GM19397 (cell line): ENCODE results near the gene HPD.
"Not testable (repeated sequence)": the region's sequence is repeated elsewhere in the genome, so short reads cannot be mapped to it uniquely, and the experiment has no call there.

Source experiments
- ATAC-seq: cut with Tn5 transposase; IDR thresholded peaks from one replicate; pipeline ENCODE4 v1.9.1; 2021; ENCODE audit warnings: mild to moderate bottlenecking, moderate library complexity; ENCODE audit not compliant: unreplicated experiment

HPD gene

GRCh38 chr12:121858662-121859572, at the start of gene HPD:
Gene HPD (minus strand): TSS chr12:121858859. CDS start chr12:121858823, 36 bp downstream.
- ATAC-seq: no peak

GRCh38 chr12:121905746-121906145, 47.1 kb upstream of the HPD start:
- ATAC-seq: no peak

- ATAC-seq: no peak
Measured at GRCh38 chr12:121903202-121903601, 44.5 kb upstream of the HPD start.

GRCh38 chr12:121899590-121899989, 40.9 kb upstream of the HPD start:
- ATAC-seq: no peak

- no peak for ATAC-seq
Measured at GRCh38 chr12:121898287-121898686, 39.6 kb upstream of the HPD start.

- ATAC-seq: no peak
Measured at GRCh38 chr12:121894633-121895032, 36.0 kb upstream of the HPD start.

GRCh38 chr12:121893961-121894460, 35.4 kb upstream of the HPD start:
- no peak for ATAC-seq

- no peak for ATAC-seq
Measured at GRCh38 chr12:121892673-121893561, 34.3 kb upstream of the HPD start.

- not testable (repeated sequence) for ATAC-seq
Measured at GRCh38 chr12:121889661-121890060, 31.0 kb upstream of the HPD start.

- no peak for ATAC-seq
Measured at GRCh38 chr12:121889274-121889624, 30.6 kb upstream of the HPD start.

- peak; percentile 95 for ATAC-seq
Measured at GRCh38 chr12:121888478-121889273, 30.0 kb upstream of the HPD start, which contains the start of gene PSMD9. Gene PSMD9 (plus strand): TSS chr12:121888790. CDS start chr12:121888857, 67 bp downstream.

- ATAC-seq: no peak
Measured at GRCh38 chr12:121888083-121888477, 29.4 kb upstream of the HPD start.

GRCh38 chr12:121885129-121885528, 26.5 kb upstream of the HPD start:
- not testable (repeated sequence) for ATAC-seq

GRCh38 chr12:121883315-121883660, 24.6 kb upstream of the HPD start:
- ATAC-seq: no peak

GRCh38 chr12:121876080-121876447, 17.4 kb upstream of the HPD start:
- not testable (repeated sequence) for ATAC-seq

- ATAC-seq: no peak
Measured at GRCh38 chr12:121875582-121875981, 16.9 kb upstream of the HPD start.

GRCh38 chr12:121874071-121874470, 15.4 kb upstream of the HPD start:
- ATAC-seq: no peak

GRCh38 chr12:121873216-121873569, 14.5 kb upstream of the HPD start:
- no peak for ATAC-seq

- no peak for ATAC-seq
Measured at GRCh38 chr12:121872546-121873215, 14.0 kb upstream of the HPD start.

GRCh38 chr12:121871467-121871866, 12.8 kb upstream of the HPD start:
- ATAC-seq: no peak
